GM18951 (cell line): ENCODE data around the gene IL10RB.
"Not testable (repeated sequence)": the region's sequence is repeated elsewhere in the genome, so short reads cannot be mapped to it uniquely, and the experiment has no call there.

Experiments
- POLR2A ChIP-seq: IDR thresholded peaks from 4 replicates; pipeline ENCODE4 v1.6.1; 2011; ENCODE audit warnings: mild to moderate bottlenecking; ENCODE audit not compliant: insufficient read length, insufficient read depth; ENCODE audit errors: extremely low read depth
- in situ Hi-C: fragments of 300-500 bp; cut with MboI; formaldehyde crosslinking; loops from one replicate; pipeline ENCODE4 v1.12.0; 2022; ENCODE audit warnings: low sequenced_read_pairs, mixed read lengths, inconsistent platforms; ENCODE audit not compliant: unreplicated experiment

The IL10RB gene

DNA sequence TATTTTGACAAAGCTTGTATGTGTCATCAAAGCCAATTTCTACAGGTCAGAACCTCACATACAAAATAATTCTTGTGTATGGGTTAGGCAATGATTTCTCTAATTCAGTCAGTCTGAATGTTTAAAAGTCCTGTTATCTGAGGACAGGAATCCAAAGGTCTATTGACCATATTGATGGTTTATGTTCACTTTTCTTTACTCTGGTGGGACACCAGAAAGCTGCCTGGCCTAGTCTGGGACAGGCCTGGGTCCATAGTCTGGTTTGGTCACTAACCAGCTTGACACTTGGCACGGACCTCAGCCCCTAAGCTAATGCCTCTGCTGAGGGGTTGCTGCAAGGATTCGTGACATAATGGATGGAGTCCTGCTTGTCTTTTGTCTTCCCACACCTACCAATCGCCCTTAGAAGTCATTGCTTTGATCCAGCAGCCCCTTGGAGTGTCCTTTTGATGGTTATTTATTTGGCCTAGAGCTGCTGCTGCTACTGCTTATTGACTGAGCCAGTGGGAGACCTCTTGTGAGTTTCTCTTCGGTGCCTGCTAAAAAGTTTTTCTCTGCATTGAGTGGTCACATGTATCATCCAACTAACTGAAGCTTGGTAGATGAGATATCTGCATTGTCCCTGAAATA lies 20.8 kb upstream of the IL10RB start:
- TF ChIP-seq POLR2A: no peak
- in situ Hi-C loops: no loop called here

- TF ChIP-seq POLR2A: no peak
Observed at GRCh38 chr21:33246506-33246905, 19.7 kb upstream of the IL10RB start.

DNA sequence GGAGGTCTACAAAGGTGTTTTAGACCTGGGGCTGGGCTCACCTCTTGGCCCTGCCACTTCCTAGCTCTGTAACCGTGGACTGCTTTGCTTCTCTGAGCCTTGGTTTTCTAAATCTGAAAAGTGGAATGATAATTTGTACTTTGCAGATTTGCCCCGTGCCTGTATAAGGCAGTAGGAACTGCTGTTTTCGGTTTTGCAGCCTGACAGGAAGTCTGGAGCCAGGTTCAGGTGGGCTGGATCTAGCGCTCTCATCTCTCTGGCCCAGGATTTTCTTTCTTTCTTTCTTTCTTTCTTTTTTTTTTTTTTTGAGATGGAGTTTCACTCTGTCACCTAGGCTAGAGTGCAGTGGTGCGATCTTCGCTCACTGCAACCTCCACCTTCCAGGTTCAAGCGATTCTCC lies 19.2 kb upstream of the IL10RB start:
- in situ Hi-C loops: no loop called here
- TF ChIP-seq POLR2A: no peak

More at GRCh38 chr21:33246506-33246905, 19.7 kb upstream of the IL10RB start:
- in situ Hi-C loops: no loop called here

DNA sequence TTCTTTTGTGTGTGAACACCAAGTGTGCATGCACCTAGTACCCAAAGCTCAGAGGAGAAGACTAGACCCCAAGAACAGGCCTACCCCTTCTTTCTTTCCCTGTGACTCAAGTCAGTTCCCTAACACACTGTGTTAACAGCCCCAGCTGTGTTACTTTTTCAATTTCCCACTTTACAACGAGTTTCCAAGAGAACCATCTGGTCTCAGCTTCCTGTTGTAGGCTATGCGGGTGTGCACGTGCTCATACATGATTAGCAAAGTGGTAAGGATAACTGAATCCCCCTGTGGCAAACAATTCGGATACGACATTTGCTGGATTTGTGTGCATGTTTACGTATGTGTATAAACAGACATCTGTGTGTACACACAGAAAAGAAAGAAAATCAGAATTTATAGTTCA lies 18.6 kb upstream of the IL10RB start:
- TF ChIP-seq POLR2A: no peak
- in situ Hi-C loops: no loop called here

DNA sequence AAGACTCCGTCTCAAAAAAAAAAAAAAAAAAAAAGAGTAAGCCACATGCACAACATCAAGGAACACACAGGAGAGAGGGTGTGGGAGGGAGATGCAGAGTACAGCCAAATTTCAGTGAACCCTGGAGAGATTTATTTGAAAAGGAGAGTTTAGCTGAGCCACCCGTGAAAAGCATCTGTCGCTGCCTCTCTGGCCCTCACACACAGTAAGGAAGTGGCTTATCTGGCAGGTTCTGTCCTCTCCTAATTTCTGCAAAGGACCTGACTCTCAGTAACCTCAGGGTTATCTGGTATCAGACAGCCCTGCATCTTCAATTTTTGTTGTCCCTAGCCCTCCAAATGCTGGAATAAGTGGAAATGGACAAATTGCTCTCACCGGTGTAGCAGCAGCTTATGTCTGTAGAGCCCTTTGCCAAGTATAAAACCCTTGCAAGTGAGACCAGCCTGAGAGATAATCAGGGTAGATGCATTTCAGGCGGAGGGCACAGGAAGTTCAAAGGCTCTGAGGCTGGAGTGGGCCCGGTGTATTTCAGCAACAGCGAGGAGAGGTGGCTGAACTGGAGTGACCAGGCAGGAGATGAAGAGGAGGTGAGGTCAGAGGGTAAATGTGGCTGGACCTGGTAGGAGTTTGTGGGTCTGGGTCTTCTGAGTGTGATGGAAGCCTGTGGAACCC lies 16.7 kb upstream of the IL10RB start:
- in situ Hi-C loops: no loop called here
- TF ChIP-seq POLR2A: no peak

GRCh38 chr21:33251119-33251518 lies 15.0 kb upstream of the IL10RB start:
- in situ Hi-C loops: no loop called here
- TF ChIP-seq POLR2A: no peak

- in situ Hi-C loops: not testable (repeated sequence)
Observed at GRCh38 chr21:33253382-33253781, 12.8 kb upstream of the IL10RB start.

GRCh38 chr21:33254766-33255165 lies 11.4 kb upstream of the IL10RB start:
- in situ Hi-C loops: no loop called here

GRCh38 chr21:33255404-33255803 lies 10.8 kb upstream of the IL10RB start:
- no peak for TF ChIP-seq POLR2A
- in situ Hi-C loops: no loop called here

More at GRCh38 chr21:33254766-33255165, 11.4 kb upstream of the IL10RB start:
- no peak for TF ChIP-seq POLR2A

- TF ChIP-seq POLR2A: no peak
- in situ Hi-C loops: no loop called here
Observed at GRCh38 chr21:33256019-33256418, 10.1 kb upstream of the IL10RB start.

- in situ Hi-C loops: no loop called here
- TF ChIP-seq POLR2A: no peak
Observed at GRCh38 chr21:33257094-33257803, 8.9 kb upstream of the IL10RB start.

DNA sequence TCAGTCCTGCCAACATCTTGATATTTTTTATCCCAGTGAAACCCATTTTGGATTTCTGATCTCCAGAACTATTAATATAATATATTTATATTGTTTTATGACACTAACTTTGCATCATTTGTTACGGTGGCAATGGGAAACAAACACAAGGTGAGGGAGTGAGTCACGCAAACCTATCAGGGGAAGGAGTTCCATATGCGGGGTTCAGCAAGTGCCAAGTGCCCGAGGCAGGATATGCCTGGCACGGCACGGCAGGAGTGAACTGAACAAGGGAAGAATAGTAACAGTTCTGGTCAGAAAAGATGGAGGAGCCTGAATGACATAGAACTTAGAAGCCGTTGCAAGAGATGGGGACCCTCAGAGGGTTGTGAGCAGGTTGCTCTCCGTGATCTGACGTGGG lies 7.7 kb upstream of the IL10RB start:
- in situ Hi-C loops: no loop called here
- TF ChIP-seq POLR2A: no peak

DNA sequence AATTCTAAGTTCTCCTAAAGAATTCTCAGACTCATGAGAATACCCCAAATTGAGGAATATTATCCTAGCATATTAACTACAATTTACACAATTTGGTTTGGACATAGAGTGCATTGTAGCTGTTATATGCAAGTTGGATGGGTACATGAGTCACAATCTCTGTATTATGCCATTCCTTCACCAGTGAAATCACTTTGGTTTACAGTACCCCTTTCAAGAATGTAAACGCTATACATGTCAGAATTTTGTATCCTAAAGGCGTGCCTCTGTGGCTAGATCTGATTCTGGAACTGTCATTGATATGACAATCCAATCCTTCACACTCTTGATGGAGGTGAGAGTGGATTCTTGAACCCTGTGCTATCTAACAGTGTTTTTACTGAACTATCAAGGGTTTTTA lies 6.7 kb upstream of the IL10RB start:
- TF ChIP-seq POLR2A: no peak
- in situ Hi-C loops: no loop called here

DNA sequence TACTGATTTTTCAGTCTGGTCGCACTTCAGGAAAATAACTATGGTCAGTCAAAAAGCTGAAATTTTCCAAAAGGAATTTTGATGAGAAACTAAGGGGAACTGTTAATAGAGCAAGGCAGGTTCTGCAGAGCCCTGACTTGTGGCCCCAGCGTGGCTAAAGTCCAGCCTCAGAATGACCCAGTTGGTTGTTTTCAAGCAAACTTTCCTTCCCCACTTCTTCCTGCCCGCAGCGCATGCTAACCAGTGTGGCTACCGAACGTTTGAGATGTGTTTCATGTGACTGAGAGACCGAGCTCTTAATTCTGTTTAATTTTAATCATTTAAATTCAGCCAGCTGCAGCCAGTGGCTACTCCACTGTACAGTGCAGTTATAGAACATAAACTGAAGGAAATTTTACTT lies 6.2 kb upstream of the IL10RB start:
- TF ChIP-seq POLR2A: no peak
- in situ Hi-C loops: no loop called here
